ENCODE data around the gene CADM1. TPM values are rescaled to one million over a fixed set of nuclear protein-coding genes. Genes with fewer than 3 reads are reported as not detected.

Gene CADM1
- total RNA-seq, 2 donors from 2014 or later: 1.4 to 6.1 TPM

DNA sequence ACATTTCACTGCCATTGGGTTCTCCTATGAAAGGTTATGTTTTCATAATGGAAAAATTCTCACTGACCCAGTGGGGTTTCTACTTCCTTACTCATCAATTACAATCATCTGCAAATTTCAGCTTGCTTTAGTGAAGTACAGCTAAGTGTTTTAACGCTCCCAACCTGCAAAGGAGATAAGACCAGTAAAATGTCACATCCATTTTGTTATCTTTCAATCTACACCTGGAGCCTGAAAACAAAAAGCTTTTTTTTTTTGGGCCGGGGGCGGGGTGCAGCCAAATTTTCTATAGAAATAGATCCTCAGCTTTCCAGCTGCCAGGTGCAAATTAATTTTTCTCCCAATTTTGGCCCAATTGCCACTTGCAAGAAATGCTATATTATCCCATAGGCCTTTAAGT lies 40.6 kb downstream of the CADM1 start:
- no peaks in the 10 kb centered on the region for H3K4me1 ChIP-seq (ENCODE audit: control insufficient read depth in 1 of 2, low read depth in 2 of 2)
- H3K36me3 ChIP-seq: no peaks in the 10 kb centered on the region
- DNase-seq (ENCODE audit: low spot score): no peak
- H3K4me3 ChIP-seq: no peak overlapping the region
- H3K27ac ChIP-seq: no peak overlapping the region
- TF ChIP-seq, protein P1, sequence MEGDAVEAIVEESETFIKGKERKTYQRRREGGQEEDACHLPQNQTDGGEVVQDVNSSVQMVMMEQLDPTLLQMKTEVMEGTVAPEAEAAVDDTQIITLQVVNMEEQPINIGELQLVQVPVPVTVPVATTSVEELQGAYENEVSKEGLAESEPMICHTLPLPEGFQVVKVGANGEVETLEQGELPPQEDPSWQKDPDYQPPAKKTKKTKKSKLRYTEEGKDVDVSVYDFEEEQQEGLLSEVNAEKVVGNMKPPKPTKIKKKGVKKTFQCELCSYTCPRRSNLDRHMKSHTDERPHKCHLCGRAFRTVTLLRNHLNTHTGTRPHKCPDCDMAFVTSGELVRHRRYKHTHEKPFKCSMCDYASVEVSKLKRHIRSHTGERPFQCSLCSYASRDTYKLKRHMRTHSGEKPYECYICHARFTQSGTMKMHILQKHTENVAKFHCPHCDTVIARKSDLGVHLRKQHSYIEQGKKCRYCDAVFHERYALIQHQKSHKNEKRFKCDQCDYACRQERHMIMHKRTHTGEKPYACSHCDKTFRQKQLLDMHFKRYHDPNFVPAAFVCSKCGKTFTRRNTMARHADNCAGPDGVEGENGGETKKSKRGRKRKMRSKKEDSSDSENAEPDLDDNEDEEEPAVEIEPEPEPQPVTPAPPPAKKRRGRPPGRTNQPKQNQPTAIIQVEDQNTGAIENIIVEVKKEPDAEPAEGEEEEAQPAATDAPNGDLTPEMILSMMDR (IDR thresholded peaks at IDR 0.05): no peak
- no peaks in the 10 kb centered on the region for H3K9me3 ChIP-seq
- no peaks in the 10 kb centered on the region for H3K27me3 ChIP-seq (replicated peaks; ENCODE audit: insufficient read depth)
- ATAC-seq (ENCODE audit: insufficient number of reproducible peaks, low FRiP score, low read depth): no peak

DNA sequence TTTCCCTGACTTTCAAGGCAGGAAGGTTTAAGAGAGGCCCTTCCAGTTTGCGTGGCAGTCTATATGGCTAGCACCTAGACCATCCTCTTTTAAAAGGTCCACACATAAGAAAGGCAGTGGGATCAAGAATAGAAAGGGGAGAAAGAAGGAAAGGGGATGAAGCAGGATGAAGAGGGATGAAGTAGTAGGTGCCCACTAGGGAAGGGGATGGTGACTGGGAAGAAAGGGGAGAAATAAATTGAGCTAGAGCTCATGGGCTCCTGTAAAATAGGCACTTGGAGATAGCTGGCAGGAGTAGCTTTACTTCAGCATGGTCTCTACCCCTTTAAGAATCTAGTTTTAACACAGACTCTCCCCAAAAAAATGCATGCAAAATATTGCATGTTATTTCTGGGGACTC lies 41.5 kb downstream of the CADM1 start:
- Histone ChIP-seq H3K4me1 (ENCODE audit: control insufficient read depth in 1 of 2, low read depth in 2 of 2) (no peaks in the 10 kb centered on the region), H3K36me3 (no peaks in the 10 kb centered on the region), H3K27me3 (replicated peaks; ENCODE audit: insufficient read depth) (no peaks in the 10 kb centered on the region), H3K9me3 (no peaks in the 10 kb centered on the region), H3K27ac (no peak overlapping the region), H3K4me3 (no peak overlapping the region)
- TF ChIP-seq, protein P1 (IDR thresholded peaks at IDR 0.05): no peak
- no peak for ATAC-seq (ENCODE audit: insufficient number of reproducible peaks, low FRiP score, low read depth)
- DNase-seq (ENCODE audit: low spot score): no peak

DNA sequence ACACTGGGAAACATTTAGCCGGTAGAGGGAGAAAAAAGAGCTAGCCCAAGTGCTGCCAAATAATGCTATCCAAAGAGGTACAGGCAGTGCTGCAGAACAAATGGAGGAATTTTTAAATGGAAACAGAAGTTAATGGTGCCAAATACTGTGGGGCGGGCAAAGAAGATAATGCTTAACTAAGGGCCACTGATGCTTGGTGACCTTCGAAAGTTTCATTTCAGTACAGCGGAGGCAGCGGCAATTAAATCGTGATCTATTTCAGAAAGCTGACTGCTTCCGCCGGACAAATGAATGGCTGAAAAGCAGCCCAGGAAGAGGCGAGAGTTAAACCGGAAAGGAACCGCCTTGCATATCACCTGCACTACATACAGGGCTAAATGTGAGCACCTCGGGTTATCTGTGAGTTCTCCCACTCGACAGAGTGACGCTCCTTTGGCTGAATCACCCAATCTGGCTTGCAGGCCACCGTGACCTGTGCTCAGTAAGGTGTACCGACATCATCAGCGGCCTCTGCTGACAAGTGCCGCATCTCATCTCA lies 42.1 kb downstream of the CADM1 start:
- H3K27me3 ChIP-seq (replicated peaks; ENCODE audit: insufficient read depth): no peaks in the 10 kb centered on the region
- DNase-seq (ENCODE audit: low spot score): no peak
- H3K36me3 ChIP-seq: no peaks in the 10 kb centered on the region
- no peaks in the 10 kb centered on the region for H3K9me3 ChIP-seq
- TF ChIP-seq, protein P1 (IDR thresholded peaks at IDR 0.05): no peak
- H3K4me1 ChIP-seq (ENCODE audit: control insufficient read depth in 1 of 2, low read depth in 2 of 2): no peaks in the 10 kb centered on the region
- H3K4me3 ChIP-seq: no peak overlapping the region
- ATAC-seq (ENCODE audit: insufficient number of reproducible peaks, low FRiP score, low read depth): no peak
- no peak overlapping the region for H3K27ac ChIP-seq

DNA sequence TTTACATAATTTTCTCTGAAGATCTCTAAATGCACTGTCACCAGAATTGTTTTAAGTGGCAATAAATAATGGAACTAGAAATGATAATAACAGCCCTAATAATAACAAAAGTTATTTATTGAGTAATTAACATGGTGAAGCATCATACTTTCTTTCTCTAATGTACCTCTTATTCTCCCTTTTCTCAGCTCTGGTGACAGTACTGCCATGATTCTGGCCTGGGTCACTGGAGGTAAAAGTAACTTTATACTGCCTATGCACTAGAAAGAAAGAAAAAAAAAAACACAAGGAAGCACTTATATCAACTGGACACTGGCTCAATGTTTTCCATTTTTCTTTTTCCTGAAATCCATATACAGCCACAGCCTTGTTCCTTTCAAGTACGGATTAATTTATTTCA lies 43.7 kb downstream of the CADM1 start:
- no peak overlapping the region for H3K27ac ChIP-seq
- ATAC-seq (ENCODE audit: insufficient number of reproducible peaks, low FRiP score, low read depth) (no peak), DNase-seq (ENCODE audit: low spot score) (no peak)
- H3K9me3 ChIP-seq: no peaks in the 10 kb centered on the region
- no peaks in the 10 kb centered on the region for H3K4me1 ChIP-seq (ENCODE audit: control insufficient read depth in 1 of 2, low read depth in 2 of 2)
- no peaks in the 10 kb centered on the region for H3K36me3 ChIP-seq
- TF ChIP-seq, protein P1 (IDR thresholded peaks at IDR 0.05): no peak
- H3K4me3 ChIP-seq: no peak overlapping the region
- H3K27me3 ChIP-seq (replicated peaks; ENCODE audit: insufficient read depth): no peaks in the 10 kb centered on the region

DNA sequence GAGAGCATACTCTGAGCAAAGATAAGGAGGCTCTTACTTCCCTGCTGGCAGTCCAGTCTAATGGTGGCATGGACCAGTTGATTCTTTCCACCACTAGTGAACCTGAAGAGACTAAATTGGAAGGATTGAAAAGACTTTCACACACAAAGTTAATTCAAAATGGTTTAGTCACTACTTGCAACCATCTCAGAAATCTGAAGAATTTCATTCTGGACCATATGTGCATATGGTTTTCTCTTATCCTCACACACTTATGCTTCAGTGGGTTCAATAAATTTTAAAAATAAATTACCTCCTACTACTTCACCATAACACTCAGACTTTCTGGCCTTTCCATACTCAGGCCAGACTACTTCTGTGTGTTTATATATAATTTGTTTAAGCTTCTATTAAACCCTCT lies 44.7 kb downstream of the CADM1 start:
- ATAC-seq (ENCODE audit: insufficient number of reproducible peaks, low FRiP score, low read depth) (no peak), DNase-seq (ENCODE audit: low spot score) (no peak)
- Histone ChIP-seq H3K36me3 (no peaks in the 10 kb centered on the region), H3K27me3 (replicated peaks; ENCODE audit: insufficient read depth) (no peaks in the 10 kb centered on the region), H3K4me3 (no peak overlapping the region), H3K4me1 (ENCODE audit: control insufficient read depth in 1 of 2, low read depth in 2 of 2) (no peaks in the 10 kb centered on the region), H3K9me3 (no peaks in the 10 kb centered on the region), H3K27ac (no peak overlapping the region)
- TF ChIP-seq, protein P1 (IDR thresholded peaks at IDR 0.05): no peak
